GM10847 (cell line): ENCODE measurements around the gene EXOSC2.

ENCODE experiments used
- POLR2A ChIP-seq: IDR thresholded peaks from 2 replicates; pipeline ENCODE4 v1.6.1; 2011; ENCODE audit not compliant: insufficient read length; ENCODE audit errors: extremely low read depth

EXOSC2 gene

DNA sequence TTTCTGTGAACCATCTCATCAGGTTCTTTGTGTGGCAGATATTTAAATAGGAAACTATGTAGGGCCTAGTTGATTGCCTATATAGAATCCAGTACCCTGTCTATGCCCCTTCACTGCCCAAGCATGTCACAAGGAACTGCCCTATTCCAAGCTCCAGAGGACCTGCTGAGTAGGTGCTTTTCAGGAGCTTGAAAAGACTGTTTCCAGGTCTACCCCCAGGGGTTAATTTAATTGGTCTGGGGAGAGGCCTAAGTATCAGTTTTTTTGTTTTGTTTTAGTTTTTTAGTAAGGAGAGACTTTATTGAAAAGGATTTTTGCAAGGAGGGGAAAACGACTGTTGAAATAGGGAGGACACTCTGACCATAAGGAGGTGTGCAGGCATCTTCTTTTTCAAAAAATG, 43.3 kb downstream of the EXOSC2 start:
- TF ChIP-seq POLR2A, result no peak

GRCh38 chr9:130738281-130738680, 44.7 kb downstream of the EXOSC2 start:
- TF ChIP-seq POLR2A, result no peak

DNA sequence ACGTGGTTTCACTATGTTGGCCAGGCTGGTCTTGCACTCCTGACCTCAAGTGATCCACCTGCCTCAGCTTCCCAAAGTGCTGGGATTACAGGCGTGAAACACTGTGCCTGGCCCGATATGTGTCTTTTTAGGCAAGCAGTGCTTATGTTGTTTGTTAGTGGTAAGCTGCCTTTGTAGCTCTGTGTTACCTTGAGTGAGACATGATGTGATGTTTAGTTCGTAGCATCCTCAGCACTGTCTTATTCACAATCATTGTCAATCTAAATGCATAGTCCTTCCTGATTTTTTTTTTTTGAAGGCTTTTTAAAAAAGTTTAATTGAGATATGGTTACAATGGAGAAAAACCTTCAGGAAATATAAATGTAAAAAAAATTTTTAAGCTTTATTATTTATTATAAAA, 45.5 kb downstream of the EXOSC2 start:
- no peak for TF ChIP-seq POLR2A

- TF ChIP-seq POLR2A, result no peak
Measured at GRCh38 chr9:130740218-130741023, 46.8 kb downstream of the EXOSC2 start.

- no peak for TF ChIP-seq POLR2A
Measured at GRCh38 chr9:130741024-130741305, 47.4 kb downstream of the EXOSC2 start.

- no peak for TF ChIP-seq POLR2A
Measured at GRCh38 chr9:130741831-130742449, 48.4 kb downstream of the EXOSC2 start.

DNA sequence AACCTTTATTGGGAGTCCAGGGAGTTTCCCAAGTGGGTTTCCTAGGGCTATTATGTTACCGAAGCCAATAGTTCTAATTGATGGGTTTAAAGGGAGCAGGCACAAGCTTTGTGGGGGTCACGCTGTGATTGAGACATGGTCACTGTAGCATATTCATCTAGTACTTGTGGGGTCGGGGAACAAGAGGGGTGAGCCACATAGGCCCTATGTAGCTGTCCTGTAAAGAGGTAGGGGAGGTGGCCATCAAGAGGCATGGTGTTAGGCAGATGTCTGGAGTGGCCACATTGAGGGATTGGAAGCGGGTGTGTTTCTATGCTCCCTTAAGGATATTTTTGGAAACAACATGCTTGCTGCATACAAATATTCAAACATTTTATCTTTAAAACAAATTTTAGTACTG, 50.1 kb downstream of the EXOSC2 start:
- no peak for TF ChIP-seq POLR2A

- no peak for TF ChIP-seq POLR2A
Measured at GRCh38 chr9:130745210-130745800, 51.7 kb downstream of the EXOSC2 start.

DNA sequence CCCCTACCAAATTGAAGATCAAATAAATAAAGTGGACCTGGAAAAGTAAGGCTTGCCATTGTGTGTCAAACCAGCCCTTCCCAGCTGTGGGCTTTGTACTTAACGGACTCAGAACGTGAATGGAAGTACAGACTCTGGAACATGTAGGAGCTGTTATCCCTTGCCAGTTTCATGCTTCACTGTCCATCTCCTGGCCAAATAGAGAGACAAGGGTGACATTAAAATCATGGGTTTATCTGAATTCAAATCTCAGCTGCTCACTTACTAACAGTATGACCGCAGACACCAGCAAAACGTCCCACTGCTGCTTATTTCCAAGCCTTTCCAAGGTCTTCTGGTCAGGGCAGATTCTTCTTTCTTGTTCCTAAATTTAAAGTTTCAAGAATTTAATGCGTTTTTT, 52.2 kb downstream of the EXOSC2 start:
- TF ChIP-seq POLR2A, result no peak

DNA sequence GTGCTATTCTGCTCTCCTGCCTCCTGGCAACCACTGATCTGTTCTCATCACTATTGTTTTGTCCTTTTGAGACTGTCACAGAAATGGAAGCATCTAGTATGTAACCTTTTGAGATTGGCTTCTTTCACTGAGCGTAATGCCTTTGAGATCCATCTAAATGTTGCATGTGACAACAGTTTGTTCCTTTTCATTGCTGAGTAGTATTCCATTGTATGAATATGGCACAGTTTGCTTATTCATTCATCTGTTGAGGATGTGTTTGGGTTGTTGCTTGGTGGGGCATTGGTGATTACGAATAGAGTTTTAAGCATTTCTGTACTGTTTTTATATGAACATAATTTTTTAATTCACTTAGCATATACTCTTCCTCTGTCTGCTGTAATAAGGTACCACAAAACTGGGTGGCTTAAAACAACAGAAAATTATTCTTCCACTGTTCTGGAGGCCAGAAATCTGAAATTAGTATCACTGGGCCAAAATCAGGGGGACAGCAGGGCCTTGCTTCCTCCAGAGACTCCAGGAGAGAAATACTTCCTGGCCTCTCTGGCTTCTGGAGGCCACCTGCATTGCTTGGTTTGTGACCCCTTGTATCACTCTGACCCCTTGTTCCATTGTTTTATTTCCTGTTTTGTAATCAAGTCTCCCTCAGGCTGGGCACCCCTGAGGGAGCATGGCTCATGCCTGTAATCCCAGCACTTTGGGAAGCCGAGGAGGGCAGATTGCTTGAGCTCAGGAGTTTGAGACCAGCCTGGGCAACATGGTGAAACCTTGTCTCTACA, 53.0 kb downstream of the EXOSC2 start:
- TF ChIP-seq POLR2A, result no peak

DNA sequence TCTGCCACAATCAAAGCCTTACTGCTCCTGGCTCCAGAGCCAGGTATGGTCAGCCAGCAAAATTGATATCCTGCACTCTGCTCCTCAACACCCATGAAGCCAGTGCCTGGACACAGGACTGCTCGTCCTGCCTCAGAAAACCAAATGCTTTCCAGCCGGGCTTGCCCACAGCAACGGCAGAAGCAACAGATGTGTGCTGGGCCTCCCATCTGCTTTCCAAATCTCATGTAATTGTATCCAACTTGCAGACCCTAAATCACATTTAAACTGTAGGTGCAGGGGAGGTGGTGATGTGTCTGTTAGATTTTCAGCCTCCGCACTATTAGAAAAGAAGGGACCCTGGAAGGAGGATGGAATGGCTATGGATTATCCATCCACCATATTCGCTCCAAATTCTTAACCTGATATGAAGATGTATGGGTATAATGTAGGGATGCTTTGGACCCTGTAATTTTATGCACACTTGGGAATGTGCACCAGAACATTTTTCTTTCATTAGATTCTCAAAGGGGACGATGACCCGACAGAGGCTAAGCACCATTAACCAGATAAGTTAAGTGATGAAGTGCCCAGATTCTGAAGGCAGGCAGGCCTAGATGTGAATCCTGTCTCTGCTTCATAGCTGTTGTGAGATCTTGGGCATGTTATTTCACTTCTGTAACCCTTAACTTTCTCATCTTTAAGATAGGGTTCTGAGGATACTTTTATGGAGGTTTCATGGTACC, 58.2 kb downstream of the EXOSC2 start:
- no peak for TF ChIP-seq POLR2A
